GM13976 (cell line): Measurements from ENCODE around the gene TDRD9.

Experiments used
- DNase-seq: peaks from one replicate; pipeline ENCODE4 v3.0.0; 2012; ENCODE audit warnings: low spot score
- CTCF ChIP-seq: IDR thresholded peaks from 2 replicates; pipeline ENCODE4 v1.5.1; 2012; ENCODE audit warnings: borderline replicate concordance, mild to moderate bottlenecking; ENCODE audit not compliant: insufficient read depth; ENCODE audit errors: extremely low read depth, missing control alignments, control extremely low read depth
- in situ Hi-C: fragments of 300-500 bp; cut with MboI; formaldehyde crosslinking; loops from one replicate; pipeline ENCODE4 v1.12.0; 2022; ENCODE audit warnings: low sequenced_read_pairs, mixed read lengths, inconsistent platforms; ENCODE audit not compliant: unreplicated experiment

Gene TDRD9

GRCh38 chr14:103998027-103998426 is 69.8 kb downstream of the TDRD9 start:
- TF ChIP-seq CTCF, result no peak
- no peak for DNase-seq
- in situ Hi-C loops, result no loop called here

- in situ Hi-C loops, result no loop called here
- TF ChIP-seq CTCF, result no peak
- no peak for DNase-seq
Observed at GRCh38 chr14:103999795-104000440, 71.7 kb downstream of the TDRD9 start.

- TF ChIP-seq CTCF, result no peak
- DNase-seq, result no peak
- in situ Hi-C loops, result no loop called here
Observed at GRCh38 chr14:104001003-104001402, 72.7 kb downstream of the TDRD9 start.

- DNase-seq, result no peak
- TF ChIP-seq CTCF, result no peak
- in situ Hi-C loops, result no loop called here
Observed at GRCh38 chr14:104003616-104004015, 75.4 kb downstream of the TDRD9 start.

GRCh38 chr14:104004849-104005248 is 76.6 kb downstream of the TDRD9 start:
- in situ Hi-C loops, result no loop called here
- no peak for DNase-seq
- no peak for TF ChIP-seq CTCF

GRCh38 chr14:104005489-104005888 is 77.2 kb downstream of the TDRD9 start:
- TF ChIP-seq CTCF, result no peak
- no peak for DNase-seq
- in situ Hi-C loops, result no loop called here

- in situ Hi-C loops, result no loop called here
- no peak for DNase-seq
Observed at GRCh38 chr14:104007121-104007520, 78.9 kb downstream of the TDRD9 start.

More at GRCh38 chr14:104007121-104007520, 78.9 kb downstream of the TDRD9 start:
- TF ChIP-seq CTCF, result no peak
